DMS153 (cell line): ENCODE measurements around the gene STN1.

Experiments
- DNase-seq: peaks from one replicate; lab custom pipeline; 2025; lab: John Stamatoyannopoulos, UW

STN1 gene

DNA sequence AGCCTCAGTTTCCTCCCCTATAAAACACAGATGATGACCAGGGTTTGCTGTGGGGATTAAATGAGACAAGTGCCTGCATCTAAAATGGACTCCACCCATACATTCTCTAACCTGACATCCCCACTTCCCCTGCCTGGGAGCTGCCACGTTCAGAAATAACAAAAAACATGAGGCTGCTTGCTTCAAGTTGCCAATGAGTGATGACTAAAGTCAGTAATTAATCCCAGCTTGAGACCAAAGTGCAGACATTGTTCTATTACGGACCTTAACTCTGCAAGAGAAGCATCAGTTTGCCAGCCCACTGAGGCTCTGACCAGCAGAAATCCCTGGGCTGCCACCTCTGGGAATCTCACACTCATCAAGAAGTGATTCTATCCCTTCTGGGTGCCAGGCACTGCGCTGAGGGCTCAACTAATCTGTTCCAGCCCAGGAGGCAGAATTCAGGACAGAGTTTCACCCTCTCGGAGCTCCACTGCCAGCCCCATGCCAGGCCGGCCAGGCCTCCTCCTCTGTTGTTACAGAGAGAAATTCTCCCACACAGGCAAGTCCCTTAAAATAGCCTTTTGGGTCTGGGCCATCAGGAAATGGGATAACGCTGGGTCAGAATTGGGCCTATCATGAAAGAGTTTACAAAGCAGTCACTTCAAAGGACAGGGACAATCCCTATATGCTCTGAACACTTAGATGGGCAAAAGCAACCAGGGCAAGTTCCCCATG, 74.0 kb downstream of the STN1 start:
- no peak for DNase-seq

DNA sequence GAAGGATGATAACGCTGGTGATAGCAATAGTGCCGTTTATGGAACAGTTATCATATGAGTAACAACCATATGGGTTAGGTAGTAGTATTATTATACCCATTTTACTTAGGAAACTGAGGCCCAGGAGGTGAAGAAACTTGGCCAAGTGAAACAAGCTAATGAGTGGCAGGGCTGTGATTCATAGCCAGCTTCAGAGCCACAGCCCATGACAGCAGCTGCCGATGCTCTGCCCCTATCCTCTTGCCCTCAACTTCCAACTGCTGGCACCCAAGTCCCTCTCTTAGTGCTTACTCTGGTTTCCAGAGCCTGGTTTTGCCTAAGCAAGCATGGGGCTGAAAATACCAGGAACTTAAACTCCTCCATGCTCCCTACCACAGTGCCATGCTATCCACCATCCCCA, 74.9 kb downstream of the STN1 start:
- no peak for DNase-seq

DNA sequence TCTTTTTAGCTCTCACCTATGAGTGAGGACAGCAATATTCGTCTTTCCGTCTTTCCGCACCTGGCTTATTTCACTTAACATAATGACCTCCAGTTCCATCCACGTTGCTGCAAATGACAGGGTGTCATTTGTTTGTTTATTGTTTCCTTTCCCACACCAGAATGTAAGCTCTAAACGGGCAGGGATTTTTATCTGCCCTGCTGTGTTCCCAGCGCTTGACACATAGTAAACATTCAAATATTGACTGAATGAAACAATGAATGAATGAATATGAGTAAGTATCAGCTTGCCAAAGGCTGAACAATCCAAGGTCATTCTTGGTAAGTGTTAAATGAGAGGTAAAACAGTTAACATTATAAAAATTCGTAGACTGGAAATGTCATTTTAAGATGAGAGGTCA, 75.4 kb downstream of the STN1 start:
- DNase-seq, result no peak

DNA sequence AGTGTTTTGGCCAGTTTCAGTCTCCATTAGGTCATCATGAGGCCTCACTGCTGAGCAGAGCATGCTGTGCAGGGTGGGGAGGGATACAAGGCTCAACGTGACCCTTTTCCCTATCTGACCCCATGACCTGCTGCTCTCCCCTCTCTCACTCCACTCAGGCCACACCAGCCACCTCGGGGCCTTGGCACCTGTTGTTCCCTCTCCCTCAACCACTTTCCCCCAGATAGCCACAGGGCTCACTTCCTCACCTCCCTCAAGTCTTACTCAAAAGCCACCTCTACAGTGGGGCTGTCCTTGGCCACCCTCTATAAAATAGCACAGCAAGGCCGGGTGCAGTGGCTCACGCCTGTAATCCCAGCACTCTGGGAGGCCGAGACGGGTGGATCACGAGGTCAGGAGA, 76.5 kb downstream of the STN1 start:
- no peak for DNase-seq

DNA sequence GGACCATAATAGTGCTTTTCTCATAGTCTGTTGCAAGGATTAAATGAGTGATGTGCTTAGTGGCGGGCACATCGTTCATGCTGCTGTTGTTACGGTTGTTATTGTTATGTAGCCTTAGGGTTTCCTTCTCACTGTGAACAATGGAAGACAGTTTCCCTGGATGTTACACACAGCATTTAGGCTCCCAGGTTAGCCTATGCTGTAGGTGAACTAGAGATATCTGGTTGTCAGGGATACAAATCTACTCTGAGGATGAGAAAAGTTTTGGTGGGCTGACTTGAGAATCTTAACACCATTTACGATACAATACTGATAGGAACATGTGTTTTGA, 77.3 kb downstream of the STN1 start:
- no peak for DNase-seq

DNA sequence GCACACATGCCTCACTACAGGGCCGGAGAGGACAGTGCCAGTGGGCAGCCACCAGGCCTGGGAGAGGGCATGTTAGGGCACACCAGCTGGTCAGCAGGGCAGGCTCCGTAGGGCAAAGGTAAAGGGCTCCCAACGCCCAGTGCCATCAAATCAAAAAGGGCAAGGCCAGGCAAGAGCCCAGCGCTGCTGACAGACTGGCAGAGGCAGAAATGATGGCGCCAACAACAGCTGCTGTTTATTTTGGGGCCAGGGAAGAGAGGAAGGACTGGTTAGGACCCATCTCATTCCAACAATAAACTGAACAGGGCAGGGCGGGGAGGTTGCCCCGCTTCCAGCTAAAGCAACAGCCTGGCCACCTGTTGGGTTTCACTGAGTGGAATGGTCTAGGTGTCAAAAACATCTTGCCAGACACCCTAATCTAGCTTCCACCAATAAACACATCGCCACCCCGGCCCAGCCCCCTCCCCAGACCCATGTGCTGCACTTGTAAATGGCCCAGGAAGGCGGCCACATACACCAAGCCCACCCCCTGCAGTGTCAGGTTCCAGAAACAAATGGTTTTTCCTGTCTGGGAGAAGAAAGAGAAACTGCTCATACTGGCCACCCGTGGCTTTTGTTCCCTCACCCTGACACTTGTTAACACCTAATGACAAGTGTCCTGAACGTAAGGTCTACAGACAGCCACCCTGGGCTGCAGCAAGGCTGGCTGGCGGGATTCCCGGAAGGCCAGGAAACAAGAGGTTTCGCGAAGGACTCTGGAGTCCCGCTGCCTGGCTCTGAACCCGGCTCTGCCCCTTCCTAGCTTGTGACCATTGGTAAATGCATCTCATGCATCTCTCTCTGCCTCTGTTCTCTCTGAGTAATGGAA, 77.9 kb downstream of the STN1 start:
- DNase-seq, result peak; percentile 89

DNA sequence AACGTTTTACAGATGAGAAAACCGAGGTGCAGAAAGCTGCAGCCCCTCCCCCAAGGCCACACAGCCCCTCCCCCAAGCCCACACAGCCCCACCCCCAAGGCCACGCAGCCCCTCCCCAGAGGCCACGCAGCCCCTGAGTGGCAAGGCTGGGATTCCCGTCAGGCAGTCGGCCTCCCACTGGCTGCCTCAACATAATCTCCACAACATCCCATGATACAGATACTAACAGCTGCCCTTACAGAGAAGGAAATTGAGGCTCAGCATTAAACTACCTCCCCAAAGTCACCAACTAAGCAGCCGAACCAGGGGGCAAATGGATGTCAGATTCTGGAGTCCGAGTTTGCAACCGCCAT, 78.5 kb downstream of the STN1 start:
- no peak for DNase-seq

DNA sequence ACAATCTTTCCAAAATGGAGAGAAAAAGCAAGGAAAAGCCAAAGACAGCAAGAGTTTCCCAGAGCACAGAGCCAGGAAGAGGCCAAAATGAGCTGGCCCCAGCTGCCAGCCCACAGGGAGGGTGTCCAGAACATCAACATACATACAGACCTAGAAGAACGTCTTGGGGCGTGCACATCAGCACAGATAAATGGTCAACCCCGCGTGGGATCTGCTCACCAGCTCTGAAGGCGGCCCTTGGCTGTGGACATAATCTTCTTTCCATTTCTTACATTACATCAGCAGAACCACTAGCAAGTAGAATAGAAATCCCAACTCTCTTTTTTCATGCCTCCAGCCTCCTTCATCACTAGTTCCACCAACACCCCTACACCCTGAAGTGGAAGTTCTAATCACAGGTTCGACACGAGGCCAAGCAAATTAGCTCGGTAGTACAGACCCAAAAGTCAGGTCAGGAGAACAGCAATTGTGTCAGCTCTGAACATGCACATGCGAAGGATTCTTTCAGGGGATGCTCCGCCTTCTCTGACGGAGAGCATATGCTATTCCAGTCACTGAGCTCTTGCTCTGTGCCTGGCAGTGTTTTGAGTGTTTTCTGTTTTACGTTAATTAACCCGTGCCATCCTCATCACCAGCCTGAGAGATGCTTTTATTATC, 79.0 kb downstream of the STN1 start:
- DNase-seq, result no peak

DNA sequence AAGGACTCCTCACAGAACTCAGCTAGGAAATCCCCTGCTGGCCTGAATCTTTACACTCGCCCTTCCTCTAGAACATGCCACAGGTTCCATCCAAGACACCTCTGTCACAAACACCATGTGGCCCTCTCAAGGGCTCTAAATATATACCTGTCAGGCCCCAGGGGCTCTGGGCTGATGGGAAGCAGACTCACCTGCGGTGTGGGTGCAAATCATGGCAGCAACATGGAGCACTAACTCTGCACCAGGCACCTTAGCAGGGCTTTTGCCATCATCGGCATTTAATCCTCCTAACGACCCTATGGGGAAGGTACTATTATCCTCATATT, 80.0 kb downstream of the STN1 start:
- no peak for DNase-seq

DNA sequence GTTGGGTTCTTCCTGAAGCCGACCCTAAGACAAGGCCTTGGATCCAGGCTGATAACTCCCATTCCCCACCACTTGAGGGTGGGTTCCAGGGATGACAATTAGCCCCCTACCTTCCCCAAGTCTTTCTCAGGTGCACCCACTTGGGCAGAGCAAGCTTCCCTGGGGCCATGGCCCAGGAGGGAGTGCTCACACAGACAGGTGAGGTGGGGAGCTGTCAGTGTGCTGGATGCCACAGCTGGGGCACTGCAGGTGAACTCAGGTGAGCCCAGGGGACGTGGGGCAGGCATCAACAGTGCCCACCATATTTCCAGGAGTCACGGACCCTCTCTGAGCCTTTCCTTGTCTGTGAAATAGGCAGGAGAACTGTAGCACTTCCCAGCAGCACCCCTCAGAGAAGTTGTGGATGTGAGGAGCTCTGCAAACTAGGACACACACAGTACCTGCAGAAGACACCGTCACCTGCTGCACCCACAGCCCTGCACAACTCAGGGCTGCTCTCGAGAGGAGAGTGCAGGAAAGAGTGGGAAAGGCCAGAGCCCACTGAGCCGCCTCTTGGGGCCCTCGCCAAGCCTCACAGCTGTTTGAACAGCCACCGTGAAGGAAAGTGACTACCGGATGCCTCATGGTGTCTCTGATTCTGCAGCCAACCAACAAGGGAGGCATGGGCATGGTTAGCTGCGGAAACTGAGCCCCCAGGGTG, 80.5 kb downstream of the STN1 start:
- DNase-seq, result no peak

DNA sequence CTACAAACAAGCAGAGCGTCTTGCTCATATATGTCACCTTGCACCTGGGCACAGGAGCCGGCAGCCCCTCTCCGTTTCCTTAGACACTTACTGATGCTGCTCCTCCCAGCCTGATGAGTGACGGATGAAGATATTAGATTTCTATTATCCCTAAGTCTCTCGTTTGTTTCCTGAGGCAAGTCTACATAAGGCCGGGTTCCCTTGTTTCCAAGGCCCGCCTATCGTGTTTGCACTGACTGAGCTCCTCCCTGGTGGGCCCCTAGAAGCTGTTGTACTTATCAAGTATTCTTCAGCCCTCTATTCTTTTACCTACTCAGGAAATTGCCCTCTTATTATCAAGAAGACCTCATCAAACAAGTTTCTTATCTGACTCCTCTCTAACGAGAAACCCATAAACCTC, 81.1 kb downstream of the STN1 start:
- no peak for DNase-seq

DNA sequence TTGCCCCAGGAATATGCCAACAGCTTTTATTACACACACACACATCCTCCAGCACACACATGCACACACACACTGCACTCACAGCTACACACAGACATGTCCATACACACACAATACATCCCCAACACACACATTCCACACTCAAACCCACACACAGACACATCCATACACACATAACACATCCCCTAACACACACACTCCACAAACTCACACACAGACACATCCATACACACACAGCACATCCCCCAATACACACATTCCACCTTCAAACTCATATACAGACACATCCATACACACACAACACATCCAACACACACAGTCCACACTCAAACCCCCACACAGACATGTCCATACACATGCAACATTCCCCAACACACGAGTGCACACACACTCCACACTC, 81.7 kb downstream of the STN1 start:
- DNase-seq, result no peak

DNA sequence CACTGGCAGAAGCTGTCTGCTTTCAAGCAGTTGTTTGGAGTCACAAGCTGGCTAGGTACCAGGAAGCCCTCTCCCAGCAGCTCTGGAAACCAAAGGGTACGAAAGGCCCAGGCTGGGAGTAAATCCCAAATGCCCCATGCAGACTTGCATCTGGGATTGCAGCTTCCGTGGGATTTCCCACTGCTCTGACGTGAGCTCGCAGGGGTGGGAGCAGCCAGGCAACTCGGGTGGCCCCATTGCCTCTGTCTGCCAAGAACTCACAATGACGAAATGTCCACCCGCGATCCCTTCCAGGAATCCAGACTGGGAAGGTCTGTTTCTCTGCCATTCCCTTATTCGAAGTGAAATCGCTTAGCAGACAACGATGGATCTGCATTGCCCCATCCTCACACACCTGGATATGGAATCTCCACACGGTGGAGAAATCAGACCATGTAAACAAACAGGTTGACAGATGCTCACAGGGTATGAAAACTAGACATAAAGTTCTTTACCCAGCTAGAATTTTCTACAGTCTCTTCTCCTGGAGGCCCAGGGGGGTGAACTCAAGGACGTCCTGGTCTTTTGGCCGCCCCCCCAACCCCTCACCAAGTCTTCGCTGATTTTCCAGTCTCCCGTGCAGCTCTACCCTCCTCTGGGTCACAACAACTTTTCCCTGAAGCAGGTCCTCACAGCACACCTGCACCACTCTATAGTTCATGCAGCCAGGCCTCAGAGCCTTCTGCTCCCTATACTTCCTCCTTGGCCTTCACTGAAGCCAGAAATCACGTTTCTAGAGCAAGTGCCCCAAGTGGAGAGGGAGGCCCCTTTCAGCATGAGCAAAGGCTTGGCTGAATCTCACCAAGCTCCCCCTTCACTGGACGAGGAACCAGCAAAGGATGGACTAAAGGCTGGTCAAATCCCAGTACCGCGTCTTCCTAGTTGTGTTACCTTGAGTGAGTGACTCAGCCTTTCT, 82.6 kb downstream of the STN1 start:
- DNase-seq, result no peak

DNA sequence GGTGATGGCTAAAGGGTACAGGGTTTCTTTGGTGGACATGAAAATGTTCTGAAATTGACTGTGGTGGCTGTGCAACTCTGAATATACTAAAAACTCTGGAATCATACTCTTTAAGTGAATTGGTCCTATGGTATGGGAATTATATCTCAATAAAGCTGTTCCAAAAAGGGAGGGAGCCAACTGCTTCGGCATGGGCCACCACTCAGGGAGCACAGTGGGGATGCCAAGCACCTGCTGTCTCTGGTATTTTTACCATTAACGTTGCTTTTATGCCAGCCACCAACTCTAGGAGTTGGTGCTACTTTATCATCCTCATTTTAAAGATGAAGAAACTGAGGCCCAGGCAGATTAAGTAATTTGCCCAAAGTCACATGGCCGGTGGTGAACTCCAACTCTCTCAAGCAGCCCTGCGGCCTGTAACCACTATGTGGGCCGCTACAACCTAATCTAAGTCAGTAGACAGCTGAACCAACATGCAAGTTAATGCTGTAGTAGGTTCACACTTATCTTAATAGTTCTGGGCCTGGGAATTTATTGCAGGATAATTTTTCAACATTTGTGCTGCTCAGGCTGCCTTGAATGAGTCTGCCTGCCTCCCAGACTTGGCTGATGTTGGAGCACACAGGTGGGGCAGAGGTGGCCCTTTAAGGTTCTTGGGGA, 83.4 kb downstream of the STN1 start:
- no peak for DNase-seq

DNA sequence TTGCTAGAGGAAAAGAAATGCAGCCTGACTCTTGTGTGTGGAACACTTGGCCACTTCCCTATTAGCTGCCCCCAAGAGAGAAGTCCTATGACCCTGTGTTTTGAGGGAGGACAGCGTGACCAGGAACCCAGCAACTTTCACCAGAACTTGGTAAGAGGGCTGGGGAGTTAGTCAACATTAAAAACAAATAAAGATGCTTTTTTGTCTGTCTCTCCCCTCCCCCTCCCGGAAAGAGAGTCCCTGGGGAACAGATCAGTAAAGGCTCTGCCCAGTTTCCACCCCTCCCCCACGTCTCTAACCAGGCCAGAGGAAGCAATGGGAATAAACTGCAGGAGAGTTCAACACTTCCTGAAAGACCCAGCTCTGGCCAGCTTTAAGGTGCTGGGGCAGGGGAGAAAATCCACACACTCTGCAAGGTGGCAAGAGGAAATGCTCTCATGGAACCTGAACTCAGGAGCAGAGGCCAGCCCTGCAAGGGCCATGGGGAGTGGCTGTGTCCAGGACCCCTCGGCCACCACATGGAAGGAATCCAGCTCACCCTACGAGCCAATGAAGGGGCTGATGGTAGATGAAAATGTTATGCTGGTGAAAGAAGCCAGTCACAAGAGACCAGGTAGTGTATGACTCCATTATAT, 84.1 kb downstream of the STN1 start:
- peak; percentile 83 for DNase-seq

DNA sequence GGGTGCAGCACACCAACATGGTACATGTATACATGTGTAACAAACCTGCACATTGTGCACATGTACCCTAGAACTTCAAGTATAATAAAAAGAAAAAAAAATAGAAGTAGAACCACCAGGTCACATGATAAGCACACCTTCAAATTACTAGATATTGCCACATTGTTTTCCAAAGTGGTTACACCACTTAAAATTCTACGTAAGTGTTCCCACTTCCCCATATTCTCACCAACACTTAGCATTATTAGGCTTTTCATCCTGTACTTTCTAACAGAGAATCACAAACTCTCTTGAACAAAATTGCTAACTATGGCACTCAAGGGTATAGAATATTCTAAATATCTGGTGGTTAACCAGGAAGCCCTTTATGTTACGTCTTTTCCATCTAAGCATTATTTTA, 85.2 kb downstream of the STN1 start:
- DNase-seq, result no peak
